ENCODE measurements around the gene SRCIN1. TPM values are rescaled to one million over a fixed set of nuclear protein-coding genes. Genes with fewer than 3 reads are reported as not detected.

SRCIN1 gene
- total RNA-seq, 1 donor from 2014 or later: 2.1 TPM

Other genes starting within 250 kb of the SRCIN1 start
- 85.1 TPM for gene ARHGAP23, start 177.5 kb downstream of the SRCIN1 start, total RNA-seq
- gene EPOP, start 69.0 kb upstream of the SRCIN1 start, total RNA-seq: 2.1 TPM
- gene MLLT6, start 99.3 kb upstream of the SRCIN1 start, total RNA-seq: 133 TPM
- 29.7 TPM for gene CISD3, start 124.4 kb upstream of the SRCIN1 start, total RNA-seq
- gene PCGF2, start 142.4 kb upstream of the SRCIN1 start, total RNA-seq: 59.1 TPM
- gene PSMB3, start 146.8 kb upstream of the SRCIN1 start, total RNA-seq: 127 TPM
- gene PIP4K2B, start 193.6 kb upstream of the SRCIN1 start, total RNA-seq: 50.5 TPM
- 22.2 TPM for gene CWC25, start 219.4 kb upstream of the SRCIN1 start, total RNA-seq
- 1,142 TPM for gene RPL23, start 247.8 kb upstream of the SRCIN1 start, total RNA-seq

All from upper lobe of right lung (tissue), 1 donor.